ENCODE data around the gene MYO5A. TPM values are rescaled to one million over a fixed set of nuclear protein-coding genes. Genes with fewer than 3 reads are reported as not detected.

Gene MYO5A
- total RNA-seq, 2 experiments from 2014 or later: 31.8 to 42.0 TPM

DNA sequence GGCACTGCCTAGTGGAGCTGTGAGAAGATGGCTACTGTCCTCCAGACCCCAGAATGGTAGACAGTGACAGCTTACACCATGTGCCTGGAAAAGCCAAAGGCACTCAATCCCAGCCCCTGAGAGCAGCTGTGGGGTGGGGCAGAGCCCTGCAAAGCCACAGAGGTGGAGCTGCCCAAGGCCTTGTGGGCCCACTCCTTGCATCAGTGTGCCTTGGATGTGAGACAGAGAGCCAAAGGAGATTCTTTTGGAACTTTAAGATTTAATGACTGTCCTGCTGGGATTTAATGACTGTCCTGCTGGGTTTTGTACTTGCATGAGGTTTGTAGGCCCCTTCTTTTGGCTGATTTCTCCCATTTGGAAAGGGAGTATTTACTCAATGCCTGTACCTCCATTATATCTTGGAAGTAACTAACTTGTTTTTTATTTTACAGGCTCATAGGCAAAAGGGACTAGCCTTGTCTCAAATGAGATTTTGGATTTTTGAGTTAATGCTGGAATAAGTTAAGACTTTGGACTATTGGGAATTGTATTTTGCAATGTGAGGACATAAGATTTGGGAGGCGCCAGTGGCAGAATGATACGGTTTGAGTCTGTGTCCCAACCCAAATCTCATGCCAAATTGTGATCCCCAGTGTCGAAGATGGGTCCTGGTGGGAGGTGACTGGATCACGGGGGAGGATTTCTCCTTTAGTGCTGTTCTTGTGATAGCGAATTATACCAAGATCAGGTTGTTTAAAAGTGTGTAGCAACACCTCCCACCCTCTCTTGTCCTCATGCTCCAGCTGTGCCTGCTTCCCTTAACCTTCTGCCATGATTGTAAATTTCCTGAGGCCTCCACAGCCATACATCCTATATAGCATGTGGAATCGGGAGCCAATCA, 80.4 kb downstream of the MYO5A start:
- POLR2A ChIA-PET: interaction anchor here (0.6 kb wide), 1 partner anchor 43 kb away, joined by 4 read pairs; no protein-coding TSS in a partner anchor
- Histone ChIP-seq H2AFZ (ENCODE audit: low read length) (no peak overlapping the region), H3K4me3 (ENCODE audit: low read depth, low read length, poor library complexity, severe bottlenecking) (no peak overlapping the region), H3K9me2 (ENCODE audit: insufficient read depth, low read length) (no peaks in the 10 kb centered on the region), H4K20me1 (ENCODE audit: insufficient read depth, low read length) (no peaks in the 10 kb centered on the region), H3K4me2 (ENCODE audit: low read length) (no peak overlapping the region), H3K27ac (ENCODE audit: low read depth, low read length, poor library complexity, severe bottlenecking) (no peak overlapping the region), H3K79me2 (ENCODE audit: insufficient read depth, low read depth, low read length) (peaks cover 35% of the 10 kb centered on the region; the same call in 1 of the 2 replicates), H3K4me1 (ENCODE audit: insufficient read depth, low read length, poor library complexity, severe bottlenecking) (no peaks in the 10 kb centered on the region), H3K36me3 (ENCODE audit: insufficient read depth, low read length) (no peaks in the 10 kb centered on the region), H3K9me3 (ENCODE audit: low read length) (peaks cover 4% of the 10 kb centered on the region; the same call in 1 of the 2 replicates)
- intact Hi-C loops (cut with micrococcal nuclease; ENCODE audit: unreplicated experiment): no loop called here
- BruUV-seq (replicated peaks): no TSS peak
- CTCF ChIA-PET (ENCODE audit: unreplicated experiment): no interaction called here
- no peak for TF ChIP-seq EZH2phosphoT487 (IDR thresholded peaks at IDR 0.05; ENCODE audit: borderline replicate concordance, low read depth, low read length)
- TF ChIP-seq, protein P1, sequence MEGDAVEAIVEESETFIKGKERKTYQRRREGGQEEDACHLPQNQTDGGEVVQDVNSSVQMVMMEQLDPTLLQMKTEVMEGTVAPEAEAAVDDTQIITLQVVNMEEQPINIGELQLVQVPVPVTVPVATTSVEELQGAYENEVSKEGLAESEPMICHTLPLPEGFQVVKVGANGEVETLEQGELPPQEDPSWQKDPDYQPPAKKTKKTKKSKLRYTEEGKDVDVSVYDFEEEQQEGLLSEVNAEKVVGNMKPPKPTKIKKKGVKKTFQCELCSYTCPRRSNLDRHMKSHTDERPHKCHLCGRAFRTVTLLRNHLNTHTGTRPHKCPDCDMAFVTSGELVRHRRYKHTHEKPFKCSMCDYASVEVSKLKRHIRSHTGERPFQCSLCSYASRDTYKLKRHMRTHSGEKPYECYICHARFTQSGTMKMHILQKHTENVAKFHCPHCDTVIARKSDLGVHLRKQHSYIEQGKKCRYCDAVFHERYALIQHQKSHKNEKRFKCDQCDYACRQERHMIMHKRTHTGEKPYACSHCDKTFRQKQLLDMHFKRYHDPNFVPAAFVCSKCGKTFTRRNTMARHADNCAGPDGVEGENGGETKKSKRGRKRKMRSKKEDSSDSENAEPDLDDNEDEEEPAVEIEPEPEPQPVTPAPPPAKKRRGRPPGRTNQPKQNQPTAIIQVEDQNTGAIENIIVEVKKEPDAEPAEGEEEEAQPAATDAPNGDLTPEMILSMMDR (conservative IDR thresholded peaks at IDR 0.05; ENCODE audit: low read length): no peak
- no peak for DNase-seq (ENCODE audit: low spot score)

DNA sequence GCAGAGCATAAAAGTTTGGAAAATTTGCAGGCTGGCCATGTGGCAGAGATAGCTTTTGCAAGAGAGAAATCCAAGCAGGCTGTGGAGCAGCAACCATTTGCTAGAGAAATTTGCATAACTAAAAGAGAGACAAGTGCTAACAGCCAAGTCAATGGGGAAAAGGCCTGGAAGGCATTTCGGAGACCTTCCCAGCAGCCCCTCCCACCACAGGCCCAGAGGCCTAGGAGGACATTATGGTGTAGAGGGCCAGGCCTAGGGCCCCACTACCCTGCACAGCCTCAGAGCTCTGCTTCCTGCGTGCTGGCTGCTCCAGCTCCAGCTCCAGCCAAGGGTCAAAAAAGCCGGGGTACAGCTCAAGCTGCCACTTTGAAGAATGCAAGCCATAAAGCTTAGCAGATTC, 82.7 kb downstream of the MYO5A start:
- H3K79me2 ChIP-seq (ENCODE audit: insufficient read depth, low read depth, low read length): peaks cover 17% of the 10 kb centered on the region; the same call in 1 of the 2 replicates

More for the DNA sequence above, 82.7 kb downstream of the MYO5A start:
- H3K27ac ChIP-seq (ENCODE audit: low read depth, low read length, poor library complexity, severe bottlenecking): no peak overlapping the region
- no peak overlapping the region for H3K4me2 ChIP-seq (ENCODE audit: low read length)
- H3K9me2 ChIP-seq (ENCODE audit: insufficient read depth, low read length): no peaks in the 10 kb centered on the region
- H3K4me1 ChIP-seq (ENCODE audit: insufficient read depth, low read length, poor library complexity, severe bottlenecking): no peaks in the 10 kb centered on the region
- H3K4me3 ChIP-seq (ENCODE audit: low read depth, low read length, poor library complexity, severe bottlenecking): no peak overlapping the region
- POLR2A ChIA-PET: interaction anchor here (0.6 kb wide), 1 partner anchor 113 kb away, joined by 3 read pairs; no protein-coding TSS in a partner anchor
- intact Hi-C loops (cut with micrococcal nuclease; ENCODE audit: unreplicated experiment): no loop called here
- H2AFZ ChIP-seq (ENCODE audit: low read length): no peak overlapping the region
- no TSS peak for BruUV-seq (replicated peaks)
- H3K36me3 ChIP-seq (ENCODE audit: insufficient read depth, low read length): no peaks in the 10 kb centered on the region
- TF ChIP-seq EZH2phosphoT487 (IDR thresholded peaks at IDR 0.05; ENCODE audit: borderline replicate concordance, low read depth, low read length): no peak
- TF ChIP-seq, protein P1 (conservative IDR thresholded peaks at IDR 0.05; ENCODE audit: low read length): no peak
- H3K9me3 ChIP-seq (ENCODE audit: low read length): no peaks in the 10 kb centered on the region
- no peaks in the 10 kb centered on the region for H4K20me1 ChIP-seq (ENCODE audit: insufficient read depth, low read length)
- no peak for DNase-seq (ENCODE audit: low spot score)
- CTCF ChIA-PET (ENCODE audit: unreplicated experiment): no interaction called here
